Natural killer cell (primary cell): Measurements from ENCODE around the gene ZNF76. TPM values are rescaled to one million over a fixed set of nuclear protein-coding genes. Genes with fewer than 3 reads are reported as not detected.

Experiments used
- ATAC-seq, 3 donors: fragments of 150-1000 bp in 2 of 3; fragments of 200-7000 bp in 1 of 3; cut with Tn5 transposase; 1 replicate in 1 of 3; 2 replicates in 2 of 3; pipeline ENCODE4 v1.10.0; 2021; ENCODE audit warnings: mild to moderate bottlenecking in 2 of 3, moderate library complexity in 2 of 3
- DNase-seq, 2 donors: peaks; one replicate each; pipeline versions ENCODE4 v3.0.0 to v3.0.0-alpha.2; 2013 to 2021; ENCODE audit warnings: mixed read lengths in 1 of 2
- H3K27ac ChIP-seq: one replicate; pipeline ENCODE4 v1.5.1; 2013; ENCODE audit warnings: mild to moderate bottlenecking, low read length
- H3K27me3 ChIP-seq: one replicate; pipeline ENCODE4 v1.6.1; 2013; ENCODE audit warnings: low read length; ENCODE audit not compliant: control insufficient read depth, insufficient read depth
- H3K36me3 ChIP-seq: one replicate; pipeline ENCODE4 v1.6.1; 2013; ENCODE audit warnings: low read length; ENCODE audit not compliant: control insufficient read depth, insufficient read depth
- H3K4me1 ChIP-seq: one replicate; pipeline ENCODE4 v1.6.1; 2013; ENCODE audit warnings: low read length; ENCODE audit not compliant: control insufficient read depth, insufficient read depth
- H3K4me3 ChIP-seq: one replicate; pipeline ENCODE4 v1.5.1; 2013; ENCODE audit warnings: low read length
- H3K9me3 ChIP-seq: one replicate; pipeline ENCODE4 v1.6.1; 2013; ENCODE audit warnings: low read length; ENCODE audit not compliant: control insufficient read depth, insufficient read depth
- H3K27ac Mint-ChIP-seq, 2 donors: one replicate each; pipeline ENCODE4 v1.8.0; 2022; ENCODE audit warnings: mild to moderate bottlenecking in 2 of 2, mixed read lengths in 2 of 2, moderate library complexity in 1 of 2
- H3K27me3 Mint-ChIP-seq, 2 donors: one replicate each; pipeline ENCODE4 v1.8.0; 2022; ENCODE audit warnings: low read depth in 2 of 2, mixed read lengths in 2 of 2
- H3K36me3 Mint-ChIP-seq: one replicate; pipeline ENCODE4 v1.8.0; 2022; ENCODE audit warnings: mixed read lengths
- H3K4me1 Mint-ChIP-seq, 2 donors: one replicate each; pipeline ENCODE4 v1.8.0; 2022; ENCODE audit warnings: mixed read lengths in 2 of 2
- H3K4me3 Mint-ChIP-seq: one replicate; pipeline ENCODE4 v1.8.0; 2022; ENCODE audit warnings: mild to moderate bottlenecking, moderate library complexity, mixed read lengths
- H3K9me3 Mint-ChIP-seq, 2 donors: one replicate each; pipeline ENCODE4 v1.8.0; 2022; ENCODE audit warnings: mixed read lengths in 2 of 2
- CTCF ChIP-seq: fragments of 200-600 bp; IDR thresholded peaks from one replicate; pipeline ENCODE4 v1.8.0; 2022; ENCODE audit warnings: antibody characterized with exemption
- WGBS: methylation state at CpG from one replicate; pipeline ENCODE4 v1.1.7; 2013; ENCODE audit warnings: missing lambda C conversion rate; ENCODE audit not compliant: insufficient coverage; 5-methylcytosine and 5-hydroxymethylcytosine counted together
- intact Hi-C: fragments of 100-400 bp; cut with micrococcal nuclease; formaldehyde crosslinking; loops from one replicate; pipeline ENCODE4 v1.14.2; 2022
- total RNA-seq, 4 donors: library from RNA; stranded (reverse); fragments of 120-200 nt in 1 of 4; gene quantifications; one replicate each; pipeline versions ENCODE4 v1.2.3 to v1.2.4, GENCODE V29; 2013 to 2022

The ZNF76 gene
- total RNA-seq, 3 donors from 2014 or later (not counting 1 experiment from before 2014, with no cell fraction given), result 62.7 to 81.6 (median 64.6) TPM

GRCh38 chr6:35237476-35237875 is 22.1 kb upstream of the ZNF76 start:
- no peak overlapping the region for H3K27ac ChIP-seq
- no peak overlapping the region for H3K27ac Mint-ChIP-seq
- intact Hi-C loops, result no loop called here
- H3K27me3 Mint-ChIP-seq, result no peaks in the 10 kb centered on the region
- no peaks in the 10 kb centered on the region for H3K36me3 Mint-ChIP-seq
- no peak for ATAC-seq
- TF ChIP-seq CTCF, result no peak
- H3K4me3 Mint-ChIP-seq, result no peak overlapping the region
- WGBS, result 10% methylated on average over 1 of the region's 3 CpGs
- H3K9me3 ChIP-seq, result no peaks in the 10 kb centered on the region
- no peaks in the 10 kb centered on the region for H3K36me3 ChIP-seq
- H3K4me1 Mint-ChIP-seq, result peaks cover 6 to 10% of the 10 kb centered on the region in 2 donors
- H3K9me3 Mint-ChIP-seq, result no peaks in the 10 kb centered on the region
- no peaks in the 10 kb centered on the region for H3K27me3 ChIP-seq
- no peak overlapping the region for H3K4me3 ChIP-seq
- DNase-seq, result no peak
- H3K4me1 ChIP-seq, result no peaks in the 10 kb centered on the region

GRCh38 chr6:35238843-35239289 is 20.7 kb upstream of the ZNF76 start:
- H3K36me3 Mint-ChIP-seq, result no peaks in the 10 kb centered on the region
- ATAC-seq (no peak), DNase-seq (no peak)
- no peaks in the 10 kb centered on the region for H3K27me3 Mint-ChIP-seq
- no peak overlapping the region for H3K4me3 Mint-ChIP-seq
- intact Hi-C loops, result no loop called here
- Histone ChIP-seq H3K27ac (no peak overlapping the region), H3K4me1 (no peaks in the 10 kb centered on the region), H3K4me3 (no peak overlapping the region), H3K36me3 (no peaks in the 10 kb centered on the region), H3K9me3 (no peaks in the 10 kb centered on the region), H3K27me3 (no peaks in the 10 kb centered on the region)
- no peak for TF ChIP-seq CTCF
- WGBS, result 44% methylated on average over 3 of the region's 3 CpGs
- no peak overlapping the region for H3K27ac Mint-ChIP-seq
- peaks cover 6 to 10% of the 10 kb centered on the region in 2 donors for H3K4me1 Mint-ChIP-seq
- H3K9me3 Mint-ChIP-seq, result no peaks in the 10 kb centered on the region

GRCh38 chr6:35239581-35239980 is 20.0 kb upstream of the ZNF76 start:
- WGBS, result 93% methylated on average over 4 of the region's 4 CpGs
- Histone ChIP-seq H3K4me3 (no peak overlapping the region), H3K27ac (no peak overlapping the region), H3K4me1 (no peaks in the 10 kb centered on the region), H3K27me3 (no peaks in the 10 kb centered on the region), H3K36me3 (no peaks in the 10 kb centered on the region), H3K9me3 (no peaks in the 10 kb centered on the region)
- Mint-ChIP-seq H3K27ac (no peak overlapping the region), H3K36me3 (no peaks in the 10 kb centered on the region), H3K4me1 (peaks cover 6 to 12% of the 10 kb centered on the region in 2 donors), H3K27me3 (no peaks in the 10 kb centered on the region), H3K9me3 (no peaks in the 10 kb centered on the region), H3K4me3 (no peak overlapping the region)
- ATAC-seq, result no peak
- no peak for TF ChIP-seq CTCF
- intact Hi-C loops, result no loop called here
- no peak for DNase-seq
